ENCODE results near the gene JAKMIP2. TPM values are rescaled to one million over a fixed set of nuclear protein-coding genes. Genes with fewer than 3 reads are reported as not detected.

The JAKMIP2 gene
- total RNA-seq, 1 donor from 2014 or later = 6.0 TPM

DNA sequence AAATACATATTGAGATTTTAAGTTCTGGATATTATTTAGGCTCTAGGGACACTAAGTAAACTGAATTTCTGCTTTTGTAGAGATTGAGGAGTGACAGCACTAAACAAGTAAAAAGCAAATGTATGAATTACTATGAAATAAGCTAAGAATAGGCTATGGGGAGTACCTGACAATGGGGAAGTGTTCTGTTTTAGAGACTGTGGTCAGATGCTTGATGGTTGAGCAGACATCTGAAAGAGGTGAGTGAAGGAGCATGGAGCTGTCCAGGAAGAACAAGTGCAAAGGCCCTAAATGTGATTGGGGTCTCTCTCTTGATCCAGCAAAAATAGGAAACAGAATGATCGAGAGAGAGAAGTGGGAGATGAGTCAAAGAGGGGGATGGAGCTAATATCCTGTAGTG is 111.7 kb downstream of the JAKMIP2 start:
- H3K4me3 Mint-ChIP-seq (ENCODE audit: low read depth) = no peak overlapping the region
- no peaks in the 10 kb centered on the region for H3K9me3 Mint-ChIP-seq (ENCODE audit: low read depth)
- TF ChIP-seq, protein P1, sequence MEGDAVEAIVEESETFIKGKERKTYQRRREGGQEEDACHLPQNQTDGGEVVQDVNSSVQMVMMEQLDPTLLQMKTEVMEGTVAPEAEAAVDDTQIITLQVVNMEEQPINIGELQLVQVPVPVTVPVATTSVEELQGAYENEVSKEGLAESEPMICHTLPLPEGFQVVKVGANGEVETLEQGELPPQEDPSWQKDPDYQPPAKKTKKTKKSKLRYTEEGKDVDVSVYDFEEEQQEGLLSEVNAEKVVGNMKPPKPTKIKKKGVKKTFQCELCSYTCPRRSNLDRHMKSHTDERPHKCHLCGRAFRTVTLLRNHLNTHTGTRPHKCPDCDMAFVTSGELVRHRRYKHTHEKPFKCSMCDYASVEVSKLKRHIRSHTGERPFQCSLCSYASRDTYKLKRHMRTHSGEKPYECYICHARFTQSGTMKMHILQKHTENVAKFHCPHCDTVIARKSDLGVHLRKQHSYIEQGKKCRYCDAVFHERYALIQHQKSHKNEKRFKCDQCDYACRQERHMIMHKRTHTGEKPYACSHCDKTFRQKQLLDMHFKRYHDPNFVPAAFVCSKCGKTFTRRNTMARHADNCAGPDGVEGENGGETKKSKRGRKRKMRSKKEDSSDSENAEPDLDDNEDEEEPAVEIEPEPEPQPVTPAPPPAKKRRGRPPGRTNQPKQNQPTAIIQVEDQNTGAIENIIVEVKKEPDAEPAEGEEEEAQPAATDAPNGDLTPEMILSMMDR (IDR thresholded peaks at IDR 0.05; ENCODE audit: unreplicated experiment) = no peak
- peaks cover 1% of the 10 kb centered on the region for H3K36me3 Mint-ChIP-seq (ENCODE audit: insufficient read depth)
- peaks cover 11% of the 10 kb centered on the region for H3K4me1 Mint-ChIP-seq (ENCODE audit: low read depth)
- peaks cover 4% of the 10 kb centered on the region for H3K27me3 Mint-ChIP-seq
- DNase-seq (ENCODE audit: low spot score, unreplicated experiment) = no peak
- no peak overlapping the region for H3K27ac Mint-ChIP-seq

DNA sequence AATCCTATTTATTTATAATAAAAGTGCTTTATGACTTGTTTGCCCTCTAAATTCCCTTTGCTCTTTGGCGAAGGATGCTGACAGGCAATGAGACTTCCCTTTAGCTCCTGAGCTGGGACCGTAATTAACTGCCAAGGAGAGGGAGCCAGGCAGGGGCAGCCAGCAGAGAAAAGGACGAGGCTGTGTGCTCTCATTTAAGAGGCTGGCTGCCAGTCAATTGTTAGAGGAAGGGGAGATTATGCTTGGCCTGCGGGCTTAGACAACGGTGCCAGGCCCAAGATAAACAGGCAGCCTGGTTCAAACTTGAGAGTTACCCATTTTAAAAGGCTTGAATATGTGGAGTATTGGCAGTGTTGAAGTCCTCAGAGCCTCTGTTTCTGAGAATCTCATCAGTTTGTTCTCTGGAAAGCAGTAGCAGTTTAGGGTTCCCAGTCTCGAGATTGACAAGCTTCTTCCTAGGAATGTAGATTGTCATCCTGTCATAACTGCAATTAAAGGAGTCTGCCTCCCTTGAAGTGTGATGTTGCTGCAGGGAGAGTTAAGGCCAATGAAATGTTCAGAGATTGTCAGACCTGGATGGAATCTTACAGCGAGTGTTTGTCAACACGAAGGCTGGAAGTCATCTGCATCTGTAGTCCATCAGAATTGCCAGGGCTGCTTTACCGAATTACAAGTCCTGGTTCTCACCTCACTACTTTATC is 113.2 kb downstream of the JAKMIP2 start:
- TF ChIP-seq, protein P1 (IDR thresholded peaks at IDR 0.05; ENCODE audit: unreplicated experiment) = no peak
- no peak overlapping the region for H3K27ac Mint-ChIP-seq
- peaks cover 12% of the 10 kb centered on the region for H3K27me3 Mint-ChIP-seq
- no peaks in the 10 kb centered on the region for H3K9me3 Mint-ChIP-seq (ENCODE audit: low read depth)
- no peak for DNase-seq (ENCODE audit: low spot score, unreplicated experiment)
- peaks cover 2% of the 10 kb centered on the region for H3K36me3 Mint-ChIP-seq (ENCODE audit: insufficient read depth)
- H3K4me3 Mint-ChIP-seq (ENCODE audit: low read depth) = no peak overlapping the region
- peaks cover 11% of the 10 kb centered on the region for H3K4me1 Mint-ChIP-seq (ENCODE audit: low read depth)

DNA sequence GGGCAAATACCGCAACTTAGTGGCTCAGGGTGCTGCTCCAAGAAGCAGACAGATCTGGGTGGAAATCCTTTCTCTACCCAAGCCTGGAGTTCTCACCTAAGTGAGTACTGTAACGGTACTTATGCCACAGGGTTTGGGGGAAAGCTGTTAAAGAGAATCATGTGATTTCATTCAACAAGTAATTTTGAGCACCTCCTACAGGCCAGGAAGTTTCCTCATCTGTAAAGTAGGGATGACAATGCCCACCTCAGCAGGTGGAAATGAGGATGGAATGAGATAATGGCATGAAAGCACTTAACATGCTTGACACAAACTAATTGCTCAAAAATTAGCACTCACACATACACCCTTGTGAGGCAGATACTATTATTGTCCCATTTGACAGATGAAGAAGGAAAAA is 114.1 kb downstream of the JAKMIP2 start:
- DNase-seq (ENCODE audit: low spot score, unreplicated experiment) = no peak
- peaks cover 4% of the 10 kb centered on the region for H3K36me3 Mint-ChIP-seq (ENCODE audit: insufficient read depth)
- H3K9me3 Mint-ChIP-seq (ENCODE audit: low read depth) = peaks cover 3% of the 10 kb centered on the region
- H3K4me1 Mint-ChIP-seq (ENCODE audit: low read depth) = peaks cover 11% of the 10 kb centered on the region
- TF ChIP-seq, protein P1 (IDR thresholded peaks at IDR 0.05; ENCODE audit: unreplicated experiment) = no peak
- peaks cover 15% of the 10 kb centered on the region for H3K27me3 Mint-ChIP-seq
- no peak overlapping the region for H3K4me3 Mint-ChIP-seq (ENCODE audit: low read depth)
- H3K27ac Mint-ChIP-seq = no peak overlapping the region

DNA sequence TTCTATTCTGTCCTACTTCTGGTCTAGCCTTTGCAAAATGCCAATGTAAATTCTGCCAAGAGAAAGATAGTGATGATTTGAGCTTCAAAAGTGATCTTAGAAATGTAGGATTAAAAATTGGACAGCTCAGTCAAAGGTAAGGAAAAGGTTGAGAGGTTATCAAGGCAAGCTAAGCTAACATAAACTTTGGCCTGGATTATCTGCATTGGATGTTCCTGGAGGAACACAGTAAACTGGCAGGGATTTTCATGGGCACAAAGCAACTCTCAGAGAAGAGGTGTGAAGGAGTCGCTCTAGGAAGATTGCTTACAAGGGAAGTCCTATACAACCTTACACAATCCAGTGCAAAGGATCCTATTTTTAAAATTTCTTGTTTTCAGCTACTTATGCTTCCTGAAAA is 115.2 kb downstream of the JAKMIP2 start:
- Mint-ChIP-seq H3K36me3 (ENCODE audit: insufficient read depth) (peaks cover 6% of the 10 kb centered on the region), H3K4me3 (ENCODE audit: low read depth) (no peak overlapping the region), H3K27me3 (peaks cover 17% of the 10 kb centered on the region), H3K4me1 (ENCODE audit: low read depth) (peaks cover 11% of the 10 kb centered on the region), H3K9me3 (ENCODE audit: low read depth) (peaks cover 3% of the 10 kb centered on the region), H3K27ac (no peak overlapping the region)
- DNase-seq (ENCODE audit: low spot score, unreplicated experiment) = no peak
- TF ChIP-seq, protein P1 (IDR thresholded peaks at IDR 0.05; ENCODE audit: unreplicated experiment) = no peak

DNA sequence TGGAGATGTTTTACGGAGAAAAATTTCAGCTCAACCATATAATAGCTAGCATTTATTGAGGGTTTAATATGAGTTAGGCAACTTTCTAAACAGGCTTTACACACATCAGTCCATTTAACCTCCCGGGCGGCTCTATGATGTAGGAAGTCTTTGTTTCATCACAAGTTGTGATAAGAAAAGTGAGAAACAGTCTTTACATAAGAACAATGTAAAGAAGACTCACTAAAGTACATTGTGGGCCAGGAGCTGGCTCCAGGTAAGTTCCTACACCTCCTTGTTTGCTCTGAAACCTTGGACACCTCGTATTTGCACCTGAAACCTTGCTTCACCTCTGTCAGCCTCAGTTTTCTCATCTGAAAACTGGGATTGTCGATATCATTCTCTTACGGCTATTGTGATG is 116.1 kb downstream of the JAKMIP2 start:
- no peak for DNase-seq (ENCODE audit: low spot score, unreplicated experiment)
- Mint-ChIP-seq H3K9me3 (ENCODE audit: low read depth) (peaks cover 3% of the 10 kb centered on the region), H3K4me1 (ENCODE audit: low read depth) (peaks cover 11% of the 10 kb centered on the region), H3K36me3 (ENCODE audit: insufficient read depth) (peaks cover 4% of the 10 kb centered on the region), H3K27ac (no peak overlapping the region), H3K4me3 (ENCODE audit: low read depth) (no peak overlapping the region), H3K27me3 (peaks cover 23% of the 10 kb centered on the region)
- TF ChIP-seq, protein P1 (IDR thresholded peaks at IDR 0.05; ENCODE audit: unreplicated experiment) = no peak

Measured in progenitor cell of endocrine pancreas (in vitro differentiated cells).